K562 (cell line): ENCODE results near the gene MLLT3. TPM values are rescaled to one million over a fixed set of nuclear protein-coding genes. Genes with fewer than 3 reads are reported as not detected.

Experiments used
- ATF3 ChIP-seq, 2 experiments: fragments of 450-650 bp in 1 of 2; sonication (generic) in 1 of 2; formaldehyde crosslinking in 1 of 2; IDR thresholded peaks in 1 of 2; conservative IDR thresholded peaks in 1 of 2; 2 replicates each; pipeline versions ENCODE4 v1.6.1 to v1.8.1; 2016 to 2023; ENCODE audit warnings: mild to moderate bottlenecking in 2 of 2, moderate library complexity in 2 of 2, inconsistent platforms in 1 of 2, missing genetic modification reagents in 1 of 2
- ATF4 ChIP-seq: fragments of 450-650 bp; formaldehyde crosslinking; IDR thresholded peaks from 2 replicates; pipeline ENCODE4 v1.4.0; 2022; ENCODE audit warnings: mild to moderate bottlenecking, moderate library complexity
- CBX2 ChIP-seq: fragments of 200-600 bp; sonication (generic); IDR thresholded peaks from one replicate; pipeline ENCODE4 v1.6.1; 2012; ENCODE audit warnings: mild to moderate bottlenecking, low read length, inconsistent platforms; ENCODE audit not compliant: insufficient read depth, poor library complexity, severe bottlenecking
- CCAR2 ChIP-seq: fragments of 200-400 bp; formaldehyde crosslinking; IDR thresholded peaks from 2 replicates; pipeline ENCODE4 v1.6.1; 2017; ENCODE audit warnings: mild to moderate bottlenecking, low read depth, low read length
- CEBPB ChIP-seq: fragments of 450-650 bp; IDR thresholded peaks from 2 replicates; pipeline ENCODE4 v1.6.1; 2016; ENCODE audit warnings: missing genetic modification characterization, missing compliant biosample characterization
- CEBPG ChIP-seq, 3 experiments: fragments of 200-800 bp in 1 of 3; sonication (Bioruptor generic) in 1 of 3; sonication (generic) in 1 of 3; formaldehyde crosslinking in 1 of 3; IDR thresholded peaks in 2 of 3; conservative IDR thresholded peaks in 1 of 3; 2 replicates each; pipeline versions ENCODE4 v1.6.1 to v1.8.0; 2016 to 2022; ENCODE audit warnings: missing compliant biosample characterization in 2 of 3, missing genetic modification characterization in 2 of 3, mild to moderate bottlenecking in 1 of 3, missing genetic modification reagents in 1 of 3
- FOXJ2 ChIP-seq: fragments of 200-800 bp; sonication (Bioruptor generic); IDR thresholded peaks from 2 replicates; pipeline ENCODE4 v1.6.1; 2016; ENCODE audit warnings: missing genetic modification characterization, missing compliant biosample characterization
- FUS ChIP-seq: fragments of 200-400 bp; formaldehyde crosslinking; optimal IDR thresholded peaks from 2 replicates; pipeline ENCODE3; 2017; ENCODE audit warnings: low read depth, low read length
- HDAC3 ChIP-seq: fragments of 450-650 bp; IDR thresholded peaks from 2 replicates; pipeline ENCODE4 v1.6.1; 2018; ENCODE audit warnings: borderline replicate concordance, mild to moderate bottlenecking, moderate library complexity; ENCODE audit not compliant: partially characterized antibody
- KDM5B ChIP-seq: fragments of 200-600 bp; sonication (generic); IDR thresholded peaks from 2 replicates; pipeline ENCODE4 v1.6.1; 2012; ENCODE audit warnings: low read depth, mild to moderate bottlenecking, moderate library complexity, low read length, control low read depth, inconsistent platforms; ENCODE audit not compliant: insufficient replicate concordance
- PHB ChIP-seq: fragments of 250-450 bp; sonication (Bioruptor Pico); IDR thresholded peaks from 2 replicates; pipeline ENCODE4 v1.5.0; 2021
- PRDM10 ChIP-seq: fragments of 450-650 bp; IDR thresholded peaks from 2 replicates; pipeline ENCODE4 v1.6.1; 2018; ENCODE audit not compliant: partially characterized antibody
- RUNX1 ChIP-seq: sonication (generic); IDR thresholded peaks from 2 replicates; pipeline ENCODE4 v1.6.1; 2016; ENCODE audit warnings: antibody characterized with exemption, low read depth
- TRIM25 ChIP-seq: fragments of 450-650 bp; IDR thresholded peaks from 2 replicates; pipeline ENCODE4 v1.7.0; 2016; ENCODE audit warnings: borderline replicate concordance
- ZFX ChIP-seq: sonication (generic); formaldehyde crosslinking; IDR thresholded peaks from 2 replicates; pipeline ENCODE4 v1.8.0; 2022; ENCODE audit warnings: mild to moderate bottlenecking, missing genetic modification reagents, moderate library complexity
- ZKSCAN3 ChIP-seq: fragments of 250-450 bp; sonication (Bioruptor Pico); IDR thresholded peaks from 2 replicates; pipeline ENCODE4 v1.4.0; 2020
- ZNF146 ChIP-seq: IDR thresholded peaks from one replicate; pipeline ENCODE4 v1.6.1; 2018; ENCODE audit warnings: missing compliant biosample characterization; ENCODE audit not compliant: unreplicated experiment
- ZNF3 ChIP-seq: fragments of 250-450 bp; sonication (Bioruptor Pico); IDR thresholded peaks from 2 replicates; pipeline ENCODE4 v1.5.0; 2021; ENCODE audit warnings: mild to moderate bottlenecking, moderate library complexity
- polyA plus RNA-seq, 8 experiments: library from polyadenylated mRNA; depleted of rRNA in 4 of 8; stranded (reverse) in 5 of 8; unstranded in 3 of 8; fragments of >200 nt; fragmentation: Nextera tagmentation in 2 of 8; fragmentation: Illumina TruSeq in 1 of 8; extraction: Ambion mirVana in 2 of 8; extraction: Trizol in 1 of 8; gene quantifications; 2 replicates each; pipeline versions ENCODE4 v1.2.1 to v1.2.3, GENCODE V29; 2011 to 2014; ENCODE audit warnings: inconsistent platforms in 1 of 8, missing spikeins in 1 of 8
- total RNA-seq, 7 experiments: library from RNA; depleted of rRNA in 6 of 7; stranded (reverse); fragments of >200 nt in 6 of 7; fragmentation: Illumina TruSeq in 2 of 7; extraction: Trizol in 2 of 7; gene quantifications; 2 replicates each; pipeline versions ENCODE4 v1.2.1 to v1.2.3, GENCODE V29; 2011 to 2021; ENCODE audit warnings: low replicate concordance in 1 of 7

Gene MLLT3
- total and polyA plus RNA-seq, 9 of the 15 experiments (the other 6 are each of a cell fraction or from before 2014, with no cell fraction given): 0.07 to 0.42 (median 0.22) TPM; not detected in 4

- no peak for TF ChIP-seq TRIM25
- TF ChIP-seq CBX2: no peak
- TF ChIP-seq CEBPB (tag): peak; percentile 64
- no peak for TF ChIP-seq FOXJ2 (tag)
- peak; percentile 71 for TF ChIP-seq ATF4 (CRISPR knock-in tag)
- no peak for TF ChIP-seq PRDM10
- TF ChIP-seq ZNF146 (CRISPR knock-in tag): no peak
- no peak for TF ChIP-seq ZFX (CRISPR knock-in tag)
- TF ChIP-seq ZKSCAN3 (CRISPR knock-in tag): no peak
- TF ChIP-seq RUNX1: no peak
- no peak for TF ChIP-seq CCAR2
- TF ChIP-seq ZNF3: no peak
- TF ChIP-seq FUS: no peak
- TF ChIP-seq ATF3 (IDR thresholded peaks at IDR 0.05): peak; percentile 32; the same call in 1 of the 2 replicates
- no peak for TF ChIP-seq ATF3 (CRISPR knock-in tag; conservative IDR thresholded peaks at IDR 0.05)
- no peak for TF ChIP-seq KDM5B
- no peak for TF ChIP-seq HDAC3
- no peak for TF ChIP-seq CEBPG (CRISPR knock-in tag; IDR thresholded peaks at IDR 0.05)
- TF ChIP-seq CEBPG (tag; conservative IDR thresholded peaks at IDR 0.05 in 1 of 2, IDR thresholded peaks at IDR 0.05 in 1 of 2): peak; percentile 61 to 63
- TF ChIP-seq PHB (CRISPR knock-in tag): no peak
Observed at GRCh38 chr9:20659474-20659967, 37.2 kb upstream of the MLLT3 start (continued).
